Upper lobe of left lung (tissue), 4 donors: ENCODE results near the gene DNAH1.

Source experiments
- CTCF ChIP-seq, 6 experiments: fragments of 450-650 bp in 4 of 6; fragments of 200-600 bp in 2 of 6; sonication (generic) in 2 of 6; IDR thresholded peaks; one replicate each; pipeline ENCODE4 v1.5.1; 2016 to 2019; ENCODE audit warnings: antibody characterized with exemption in 6 of 6
- EP300 ChIP-seq, 4 donors: sonication (generic); formaldehyde crosslinking; IDR thresholded peaks; one replicate each; pipeline ENCODE4 v1.5.1; 2017; ENCODE audit warnings: antibody characterized with exemption in 4 of 4, control low read depth in 2 of 4
- POLR2A ChIP-seq, 4 donors: fragments of 450-650 bp; IDR thresholded peaks; one replicate each; pipeline ENCODE4 v1.5.1; 2016 to 2017; ENCODE audit warnings: antibody characterized with exemption in 4 of 4, mild to moderate bottlenecking in 2 of 4
- POLR2AphosphoS5 ChIP-seq, 2 donors: sonication (generic); formaldehyde crosslinking; IDR thresholded peaks; one replicate each; pipeline ENCODE4 v1.5.1; 2017; ENCODE audit warnings: antibody characterized with exemption in 2 of 2

GRCh38 chr3:52399131-52399530 lies 83.0 kb downstream of the DNAH1 start:
- TF ChIP-seq CTCF (IDR thresholded peaks at IDR 0.05) (no peak), POLR2A (IDR thresholded peaks at IDR 0.05) (no peak), POLR2AphosphoS5 (IDR thresholded peaks at IDR 0.05) (no peak), EP300 (IDR thresholded peaks at IDR 0.05) (no peak)
